H1 (cell line): ENCODE results near the gene TSSK6. TPM values are rescaled to one million over a fixed set of nuclear protein-coding genes. Genes with fewer than 3 reads are reported as not detected.

ENCODE experiments used
- CTCF ChIA-PET: fragments of 300-600 bp; sonication (Branson Sonifier 250); formaldehyde crosslinking; loops from one replicate; lab custom pipeline; 2021; ENCODE audit not compliant: partially characterized antibody; lab: Charles Lee
- POLR2A ChIA-PET: fragments of 300-600 bp; sonication (Branson Sonifier 250); formaldehyde crosslinking; loops from one replicate; lab custom pipeline; 2021; ENCODE audit warnings: inconsistent platforms; ENCODE audit not compliant: partially characterized antibody; lab: Charles Lee
- DNase-seq, 2 experiments: peaks; one replicate each; pipeline versions ENCODE4 v3.0.0 to v3.0.0-alpha.2; 2010 to 2022; ENCODE audit warnings: low spot score in 2 of 2, low read depth in 1 of 2, mixed read lengths in 1 of 2
- FAIRE-seq: peaks from 2 replicates; lab custom pipeline; 2011; peaks lifted over from hg19 to GRCh38; lab: Jason Lieb, UNC
- H2AFZ ChIP-seq: 2 replicates; pipeline ENCODE4 v1.8.1; 2012; ENCODE audit warnings: low read length, inconsistent platforms
- H2AK5ac ChIP-seq: 2 replicates; pipeline ENCODE4 v1.6.1; 2013; ENCODE audit warnings: low read depth, low read length
- H2BK120ac ChIP-seq: replicated peaks from 2 replicates; pipeline ENCODE3; 2013; ENCODE audit warnings: low read depth, low read length, inconsistent platforms
- H2BK12ac ChIP-seq: 2 replicates; pipeline ENCODE4 v1.6.1; 2013; ENCODE audit warnings: low read depth, low read length
- H2BK15ac ChIP-seq: 2 replicates; pipeline ENCODE4 v1.6.1; 2013; ENCODE audit warnings: low read length
- H2BK20ac ChIP-seq: 2 replicates; pipeline ENCODE4 v1.6.1; 2013; ENCODE audit warnings: low read length
- H2BK5ac ChIP-seq: 2 replicates; pipeline ENCODE4 v1.6.1; 2013; ENCODE audit warnings: low read depth, low read length
- H3K14ac ChIP-seq: 2 replicates; pipeline ENCODE4 v1.6.1; 2013; ENCODE audit warnings: inconsistent platforms; ENCODE audit not compliant: insufficient read length
- H3K18ac ChIP-seq: 2 replicates; pipeline ENCODE4 v1.6.1; 2013; ENCODE audit warnings: low read length; ENCODE audit errors: extremely low read depth
- H3K23ac ChIP-seq: 2 replicates; pipeline ENCODE4 v1.6.1; 2013; ENCODE audit warnings: inconsistent platforms; ENCODE audit not compliant: insufficient read length
- H3K23me2 ChIP-seq: 2 replicates; pipeline ENCODE4 v1.6.1; 2013; ENCODE audit warnings: low read depth, low read length
- H3K27ac ChIP-seq: 2 replicates; pipeline ENCODE4 v1.6.1; 2011; ENCODE audit warnings: low read depth, low read length, inconsistent platforms
- H3K27me3 ChIP-seq, 4 experiments: replicated peaks in 1 of 4; 1 replicate in 1 of 4; 2 replicates in 3 of 4; pipeline versions ENCODE4 v1.6.1 to v1.8.1; 2011 to 2013; ENCODE audit warnings: low read length in 3 of 4, mild to moderate bottlenecking in 3 of 4, inconsistent platforms in 2 of 4, mixed read lengths in 2 of 4, moderate library complexity in 1 of 4; ENCODE audit not compliant: control insufficient read depth in 3 of 4, insufficient read depth in 3 of 4; ENCODE audit errors: extremely low read depth in 1 of 4
- H3K36me3 ChIP-seq, 4 experiments: 2 replicates each; pipeline versions ENCODE4 v1.6.1 to v1.8.1; 2011 to 2013; ENCODE audit warnings: mild to moderate bottlenecking in 4 of 4, low read length in 3 of 4, moderate library complexity in 2 of 4, control low read depth in 1 of 4, inconsistent platforms in 1 of 4; ENCODE audit not compliant: insufficient read depth in 4 of 4, control insufficient read depth in 2 of 4
- H3K4ac ChIP-seq: replicated peaks from 2 replicates; pipeline ENCODE3; 2013; ENCODE audit warnings: low read length, low read depth, mixed read lengths, inconsistent platforms; ENCODE audit not compliant: insufficient read length
- H3K4me1 ChIP-seq, 4 experiments: replicated peaks in 1 of 4; 1 replicate in 1 of 4; 2 replicates in 3 of 4; pipeline versions ENCODE4 v1.6.1 to v1.8.1; 2011 to 2013; ENCODE audit warnings: low read length in 3 of 4, inconsistent platforms in 2 of 4, mixed read lengths in 1 of 4; ENCODE audit not compliant: insufficient read depth in 4 of 4, control insufficient read depth in 3 of 4
- H3K4me2 ChIP-seq, 2 experiments: 2 replicates each; pipeline versions ENCODE4 v1.6.1 to v1.8.1; 2011 to 2013; ENCODE audit warnings: low read depth in 2 of 2, low read length in 2 of 2, control low read depth in 1 of 2, inconsistent platforms in 1 of 2, mild to moderate bottlenecking in 1 of 2; ENCODE audit not compliant: insufficient read depth in 1 of 2
- H3K4me3 ChIP-seq, 4 experiments: fragments of 200-600, 300-600 bp in 1 of 4; sonication (generic), shearing (Covaris generic), sonication (Bioruptor Twin) in 1 of 4; 2 replicates each; pipeline versions ENCODE4 v1.5.1 to v1.8.1; 2011 to 2016; ENCODE audit warnings: low read length in 4 of 4, low read depth in 3 of 4, control low read depth in 2 of 4, inconsistent platforms in 2 of 4, mild to moderate bottlenecking in 2 of 4, mixed read lengths in 1 of 4, moderate library complexity in 1 of 4; ENCODE audit not compliant: insufficient read depth in 2 of 4; ENCODE audit errors: extremely low read depth in 1 of 4
- H3K56ac ChIP-seq: replicated peaks from 2 replicates; pipeline ENCODE3; 2013; ENCODE audit warnings: low read depth, mild to moderate bottlenecking, mixed read lengths, low read length, inconsistent platforms; ENCODE audit not compliant: insufficient read length
- H3K79me1 ChIP-seq: 2 replicates; pipeline ENCODE4 v1.6.1; 2013; ENCODE audit warnings: low read depth, low read length, control low read depth
- H3K79me2 ChIP-seq, 2 experiments: 2 replicates each; pipeline versions ENCODE4 v1.6.1 to v1.8.1; 2012 to 2013; ENCODE audit warnings: low read length in 2 of 2, mild to moderate bottlenecking in 2 of 2, inconsistent platforms in 1 of 2; ENCODE audit not compliant: insufficient read depth in 2 of 2, control insufficient read depth in 1 of 2
- H3K9ac ChIP-seq, 4 experiments: replicated peaks in 1 of 4; 1 replicate in 1 of 4; 2 replicates in 3 of 4; pipeline versions ENCODE4 v1.6.1 to v1.8.1; 2011 to 2013; ENCODE audit warnings: low read depth in 3 of 4, low read length in 3 of 4, control low read depth in 2 of 4, mild to moderate bottlenecking in 2 of 4, moderate library complexity in 2 of 4, inconsistent platforms in 1 of 4; ENCODE audit errors: extremely low read depth in 1 of 4
- H3K9me3 ChIP-seq, 2 experiments: 2 replicates each; pipeline versions ENCODE4 v1.6.1 to v1.8.1; 2012 to 2013; ENCODE audit warnings: mild to moderate bottlenecking in 2 of 2, moderate library complexity in 2 of 2, control low read depth in 1 of 2, inconsistent platforms in 1 of 2, low read depth in 1 of 2, low read length in 1 of 2, mixed read lengths in 1 of 2; ENCODE audit not compliant: insufficient read depth in 2 of 2
- H4K20me1 ChIP-seq, 2 experiments: replicated peaks in 1 of 2; 2 replicates each; pipeline versions ENCODE3 to v1.8.1; 2011 to 2013; ENCODE audit warnings: inconsistent platforms in 2 of 2, low read length in 2 of 2, mild to moderate bottlenecking in 1 of 2; ENCODE audit not compliant: insufficient read depth in 2 of 2, control insufficient read depth in 1 of 2
- H4K5ac ChIP-seq: 2 replicates; pipeline ENCODE4 v1.6.1; 2013; ENCODE audit warnings: low read length, low read depth, mixed read lengths, inconsistent platforms; ENCODE audit not compliant: insufficient read length
- H4K8ac ChIP-seq: 2 replicates; pipeline ENCODE4 v1.8.0; 2013; ENCODE audit warnings: mild to moderate bottlenecking, moderate library complexity, low read length, inconsistent platforms; ENCODE audit not compliant: insufficient read depth; ENCODE audit errors: extremely low read depth
- H4K91ac ChIP-seq: replicated peaks from 2 replicates; pipeline ENCODE3; 2013; ENCODE audit warnings: low read length, mixed read lengths, inconsistent platforms; ENCODE audit not compliant: insufficient read length
- ASH2L ChIP-seq: fragments of 200-600, 300-600 bp; sonication (generic); IDR thresholded peaks from one replicate; pipeline ENCODE4 v1.7.1; 2017; ENCODE audit warnings: low read length
- ATF3 ChIP-seq: IDR thresholded peaks from 2 replicates; pipeline ENCODE4 v1.6.1; 2011; ENCODE audit warnings: low read depth, mild to moderate bottlenecking, low read length; ENCODE audit not compliant: insufficient read depth
- CREB1 ChIP-seq: IDR thresholded peaks from 2 replicates; pipeline ENCODE4 v1.6.1; 2012; ENCODE audit warnings: inconsistent platforms
- JUN ChIP-seq: IDR thresholded peaks from 2 replicates; pipeline ENCODE4 v1.6.1; 2011; ENCODE audit warnings: low read depth, mild to moderate bottlenecking, improper control_type of control experiment, low read length
- MAFK ChIP-seq: IDR thresholded peaks from 2 replicates; pipeline ENCODE4 v1.6.1; 2012; ENCODE audit warnings: low read depth, mild to moderate bottlenecking, improper control_type of control experiment, low read length
- NANOG ChIP-seq: IDR thresholded peaks from 2 replicates; pipeline ENCODE4 v1.6.1; 2011; ENCODE audit warnings: low read length, low read depth, mild to moderate bottlenecking, inconsistent platforms; ENCODE audit not compliant: insufficient read depth, poor library complexity, severe bottlenecking
- POLR2A ChIP-seq, 2 experiments: IDR thresholded peaks; 1 replicate in 1 of 2; 2 replicates in 1 of 2; pipeline ENCODE4 v1.6.1; 2011; ENCODE audit warnings: low read depth in 2 of 2, low read length in 2 of 2, mild to moderate bottlenecking in 2 of 2; ENCODE audit errors: control extremely low read depth in 1 of 2
- SIN3A ChIP-seq, 2 experiments: IDR thresholded peaks in 1 of 2; conservative IDR thresholded peaks in 1 of 2; 2 replicates each; pipeline ENCODE4 v1.6.1; 2011 to 2012; ENCODE audit warnings: low read length in 2 of 2, improper control_type of control experiment in 1 of 2, low read depth in 1 of 2, mild to moderate bottlenecking in 1 of 2
- SP1 ChIP-seq: IDR thresholded peaks from 2 replicates; pipeline ENCODE4 v1.6.1; 2011; ENCODE audit warnings: low read depth, low read length
- TCF12 ChIP-seq: IDR thresholded peaks from 2 replicates; pipeline ENCODE4 v1.6.1; 2011; ENCODE audit warnings: low read depth, mild to moderate bottlenecking, low read length
- WGBS, 2 experiments: shearing (Covaris generic) in 1 of 2; methylation state at CpG; one replicate each; pipeline versions ENCODE4 v1.1.6 to v1.1.7; 2013 to 2015; ENCODE audit warnings: low lambda C conversion rate in 2 of 2, mixed read lengths in 2 of 2, inconsistent platforms in 1 of 2, low coverage in 1 of 2, missing lambda C conversion rate in 1 of 2; ENCODE audit not compliant: insufficient replicate concordance in 2 of 2, insufficient coverage in 1 of 2, insufficient read length in 1 of 2; ENCODE audit errors: extremely low coverage in 1 of 2, missing lambda C conversion rate in 1 of 2; 5-methylcytosine and 5-hydroxymethylcytosine counted together
- polyA plus RNA-seq, 7 experiments: library from polyadenylated mRNA; depleted of rRNA in 3 of 7; stranded (reverse) in 5 of 7; unstranded in 2 of 7; fragments of >200 nt in 5 of 7; fragments of 200-250 nt in 2 of 7; gene quantifications; 1 replicate in 5 of 7; 2 replicates in 1 of 7; 4 replicates in 1 of 7; pipeline versions ENCODE4 v1.2.1 to v1.2.3, GENCODE V29; 2011 to 2013; ENCODE audit warnings: missing spikeins in 2 of 7, mixed read lengths in 2 of 7
- total RNA-seq: library from RNA; stranded (reverse); fragmentation: NEBNext Ultra II Directional; extraction: Animal tissue kit (Norgen Biotek cat#: 25700); gene quantifications from 2 replicates; pipeline ENCODE4 v1.2.1, GENCODE V29; 2021

The TSSK6 gene
- total and polyA plus RNA-seq, 2 of the 8 experiments (the other 6 are each of a cell fraction or from before 2014, with no cell fraction given) = 3.6 to 7.8 TPM

DNA sequence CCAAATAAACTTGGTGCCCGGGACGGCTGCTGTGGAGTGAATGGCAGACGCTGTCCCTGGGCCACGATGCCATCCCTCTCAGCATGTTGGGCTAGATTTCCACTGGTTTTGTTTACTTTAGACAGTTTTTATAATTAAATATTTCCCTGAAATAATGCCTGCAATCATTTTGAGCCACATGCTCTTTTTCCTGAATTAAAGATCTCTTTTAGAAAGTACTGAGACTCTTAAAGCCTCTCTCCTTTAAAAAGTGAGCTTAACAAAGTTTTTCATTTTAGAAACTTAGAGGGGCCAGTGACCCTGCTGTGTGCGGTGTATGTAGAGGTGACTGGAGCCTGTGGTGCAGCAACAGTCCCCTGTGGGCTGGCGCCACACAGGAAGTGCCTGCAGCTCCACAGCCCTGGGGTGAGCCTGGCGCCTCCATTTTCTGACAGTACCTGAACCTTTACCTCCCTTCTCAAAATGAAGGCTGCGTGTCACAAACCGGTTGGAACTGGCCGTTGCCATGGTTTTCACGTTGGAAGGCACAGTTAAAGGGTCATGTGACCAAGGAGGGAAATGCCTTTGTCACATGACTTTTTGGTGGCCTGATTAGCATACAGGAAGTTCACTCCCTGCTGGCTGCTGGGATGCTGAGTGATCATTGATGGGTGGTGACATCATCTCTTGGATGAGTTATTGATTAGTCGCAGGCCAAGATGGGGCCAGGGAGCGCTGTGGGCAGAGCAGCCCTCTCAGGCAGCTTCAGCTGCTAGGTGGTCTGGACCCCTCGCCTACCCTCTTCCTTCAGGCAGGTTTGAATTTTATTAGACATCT is 26.3 kb downstream of the TSSK6 start:
- Histone ChIP-seq H3K9me3 (no peaks in the 10 kb centered on the region), H3K9ac (peak overlapping the region in 3 of 4 experiments; percentile 12 to 42 (median 41); a peak in 3 of 7 replicates), H3K4me3 (peak overlapping the region in 1 of 4 experiments; percentile 11; a peak in 1 of 8 replicates), H3K23ac (no peak overlapping the region), H2BK12ac (peak overlapping the region; percentile 50; the same call in 1 of the 2 replicates), H4K91ac (peak overlapping the region; percentile 79), H3K4me2 (peak overlapping the region; percentile 22 to 45; a peak in 3 of 4 replicates), H3K14ac (no peak overlapping the region), H4K5ac (no peak overlapping the region), H2BK15ac (no peak overlapping the region), H2AK5ac (peak overlapping the region; percentile 61), H2BK5ac (peak overlapping the region; percentile 88), H3K79me1 (peaks cover 18% of the 10 kb centered on the region; the same call in 1 of the 2 replicates), H3K36me3 (peaks cover 4 to 13% (median 6%) of the 10 kb centered on the region in 4 experiments; a peak in 5 of 8 replicates), H3K4me1 (peaks cover 11 to 28% (median 19%) of the 10 kb centered on the region in 4 experiments), H3K56ac (no peak overlapping the region), H2AFZ (no peak overlapping the region), H3K18ac (no peak overlapping the region; the same call in 1 of the 2 replicates), H3K23me2 (no peaks in the 10 kb centered on the region), H3K4ac (no peak overlapping the region), H2BK20ac (no peak overlapping the region), H3K27me3 (no peaks in the 10 kb centered on the region), H4K8ac (no peak overlapping the region; the same call in 1 of the 2 replicates), H3K79me2 (peaks cover 0 to 56% of the 10 kb centered on the region in 2 experiments; a peak in 2 of 4 replicates), H2BK120ac (no peak overlapping the region), H4K20me1 (peaks cover 14 to 26% of the 10 kb centered on the region in 2 experiments), H3K27ac (peak overlapping the region; percentile 67; the same call in 1 of the 2 replicates)
- FAIRE-seq (peak; percentile 100), DNase-seq (peak; percentile 70 to 87)
- CTCF ChIA-PET = interaction anchor here (0.6 to 9.8 kb wide), 23 partner anchors 8 to 264 kb away, joined by 3 to 146 read pairs (median 7); partner anchors contain the start of gene GATAD2A
- WGBS, 2 experiments = 69% methylated on average over 14 of the region's 14 CpGs; no CpG with 5 or more reads in 1 of the 2 experiments
- POLR2A ChIA-PET = interaction anchor here (0.9 to 4.3 kb wide), 12 partner anchors 14 to 170 kb away, joined by 3 to 44 read pairs (median 6); partner anchors contain the start of gene GATAD2A
- TF ChIP-seq CREB1 (peak; percentile 67), ASH2L (no peak), JUN (peak; percentile 87), POLR2A (IDR thresholded peaks at IDR 0.05; ENCODE audit: control extremely low read depth in 1 of 2, low read depth in 2 of 2, low read length in 2 of 2) (peak in 1 of 2 experiments; percentile 33; a peak in 1 of 3 replicates), TCF12 (0 out of 2 replicates have a peak, but pooled peaks have one; percentile 2), MAFK (no peak), SP1 (peak; percentile 59; the same call in 1 of the 2 replicates), SIN3A (conservative IDR thresholded peaks at IDR 0.05 in 1 of 2, IDR thresholded peaks at IDR 0.05 in 1 of 2; ENCODE audit: low read depth in 1 of 2, low read length in 2 of 2) (peak in 1 of 2 experiments; percentile 88; a peak in 2 of 4 replicates), NANOG (peak; percentile 74), ATF3 (peak; percentile 84)
